ENCODE measurements around the gene ZNF592.

Gene ZNF592

DNA sequence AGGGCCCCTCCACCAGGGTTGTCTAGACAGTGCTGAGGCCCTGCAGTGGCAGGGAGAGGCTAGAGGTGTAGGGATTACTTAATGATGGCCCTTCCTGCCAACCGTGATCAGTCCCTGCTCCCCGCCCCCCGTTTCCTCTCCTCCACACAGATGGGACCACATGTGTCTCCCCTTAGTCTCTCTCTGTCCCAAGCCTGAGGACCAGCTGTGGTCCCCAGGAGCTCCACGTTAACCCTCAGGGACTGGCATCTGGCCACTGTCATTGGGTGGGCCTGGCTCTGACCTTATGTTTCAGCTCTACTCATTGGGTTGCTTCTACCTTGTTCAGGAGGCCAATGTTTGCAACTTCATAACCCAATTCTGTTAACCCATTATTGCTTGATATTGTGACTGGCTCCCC is 62.8 kb downstream of the ZNF592 start:
- DNase-seq, result no peak

DNA sequence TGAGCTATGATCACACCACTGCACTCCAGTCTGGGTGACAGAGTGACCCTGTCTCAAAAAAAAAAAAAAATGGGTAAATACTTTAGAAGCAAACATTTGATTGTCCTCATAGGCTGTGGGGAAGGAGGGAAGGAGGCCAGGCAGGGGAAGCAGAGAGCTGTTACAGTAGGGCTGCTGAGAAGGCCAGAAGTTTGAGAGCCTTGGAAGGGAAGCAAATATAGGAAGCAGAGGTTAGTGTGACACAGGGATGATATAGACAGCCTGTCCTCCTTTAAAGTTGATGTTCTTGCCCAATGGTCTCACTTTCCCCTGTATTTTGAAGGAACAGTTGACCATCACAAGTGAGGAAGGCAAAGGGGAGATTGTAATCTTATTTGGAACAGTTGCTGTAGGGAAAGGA is 63.4 kb downstream of the ZNF592 start:
- DNase-seq, result no peak

DNA sequence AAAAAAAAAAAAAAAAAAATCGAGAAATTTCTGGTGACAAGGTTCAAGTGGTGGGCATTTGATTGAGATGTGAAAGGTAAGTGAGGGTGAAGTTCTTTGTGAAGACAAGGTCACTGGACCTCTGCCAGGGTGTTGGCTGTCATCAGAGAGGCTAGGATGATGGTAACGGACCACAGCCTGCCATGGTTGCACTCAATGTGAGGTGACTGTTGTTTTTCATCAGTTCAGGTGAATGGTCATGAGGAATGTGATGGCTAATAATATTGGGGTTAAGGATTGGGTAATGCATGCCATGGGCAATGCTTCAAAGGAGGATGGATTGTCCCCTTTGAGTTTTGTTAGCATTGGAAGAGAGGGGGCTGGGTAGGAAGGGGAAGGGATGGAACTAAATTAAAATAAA is 64.5 kb downstream of the ZNF592 start:
- DNase-seq, result no peak

DNA sequence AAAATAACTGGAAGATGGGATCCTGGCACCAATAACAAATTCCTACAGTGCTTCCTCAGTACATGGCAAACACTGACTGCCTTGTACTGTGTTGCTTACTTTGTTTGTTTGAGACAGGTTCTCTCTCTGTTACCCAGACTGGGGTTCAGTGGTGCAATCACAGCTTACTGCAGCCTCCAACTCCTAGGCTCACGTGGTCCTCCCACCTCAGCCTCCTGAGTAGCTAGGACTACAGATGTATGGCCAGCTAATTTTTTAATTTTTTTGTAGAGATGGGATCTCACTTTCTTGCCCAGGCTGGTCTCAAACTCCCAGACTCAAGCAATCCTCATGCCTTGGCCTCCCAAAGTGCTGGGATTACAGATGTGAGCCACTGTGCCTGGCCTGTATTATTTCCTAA is 65.0 kb downstream of the ZNF592 start:
- DNase-seq, result no peak

DNA sequence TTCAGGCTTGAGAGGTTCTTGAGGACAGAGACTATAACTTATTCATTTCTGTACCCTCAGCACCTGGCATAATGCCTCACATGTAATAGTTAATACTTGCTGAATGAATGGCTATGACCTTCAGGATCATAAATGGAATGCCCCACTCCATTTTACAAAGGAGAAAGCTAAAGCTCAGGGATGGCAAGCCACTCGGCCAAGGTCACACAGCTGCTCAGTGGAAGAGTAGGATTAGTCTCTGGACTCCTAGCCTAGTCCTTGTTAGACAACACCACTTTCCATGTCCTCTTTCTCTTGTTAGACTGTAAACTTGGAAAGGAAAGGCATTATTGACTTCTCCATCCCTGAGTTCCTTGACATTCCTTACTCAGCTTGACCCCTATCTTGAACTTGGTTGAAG is 65.5 kb downstream of the ZNF592 start:
- DNase-seq, result no peak

DNA sequence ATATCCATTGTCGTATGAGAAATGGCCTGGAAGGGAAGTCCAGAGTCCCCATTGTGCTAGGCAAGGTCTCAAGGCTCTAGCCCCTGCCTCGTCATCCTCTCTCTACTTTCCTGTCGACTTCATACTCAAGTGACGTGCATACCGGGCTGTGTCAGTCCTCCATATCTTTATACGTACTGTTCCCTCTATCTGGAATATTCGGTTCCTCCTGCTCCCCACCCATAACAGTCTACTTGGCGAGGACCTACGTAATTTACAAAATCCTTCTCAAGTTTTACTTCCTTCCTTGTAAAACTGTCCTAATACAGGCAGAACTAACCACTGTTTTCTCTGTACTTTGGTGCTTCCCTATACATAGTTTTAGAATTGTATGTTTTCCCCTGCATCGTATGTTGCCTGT is 66.5 kb downstream of the ZNF592 start:
- no peak for DNase-seq

DNA sequence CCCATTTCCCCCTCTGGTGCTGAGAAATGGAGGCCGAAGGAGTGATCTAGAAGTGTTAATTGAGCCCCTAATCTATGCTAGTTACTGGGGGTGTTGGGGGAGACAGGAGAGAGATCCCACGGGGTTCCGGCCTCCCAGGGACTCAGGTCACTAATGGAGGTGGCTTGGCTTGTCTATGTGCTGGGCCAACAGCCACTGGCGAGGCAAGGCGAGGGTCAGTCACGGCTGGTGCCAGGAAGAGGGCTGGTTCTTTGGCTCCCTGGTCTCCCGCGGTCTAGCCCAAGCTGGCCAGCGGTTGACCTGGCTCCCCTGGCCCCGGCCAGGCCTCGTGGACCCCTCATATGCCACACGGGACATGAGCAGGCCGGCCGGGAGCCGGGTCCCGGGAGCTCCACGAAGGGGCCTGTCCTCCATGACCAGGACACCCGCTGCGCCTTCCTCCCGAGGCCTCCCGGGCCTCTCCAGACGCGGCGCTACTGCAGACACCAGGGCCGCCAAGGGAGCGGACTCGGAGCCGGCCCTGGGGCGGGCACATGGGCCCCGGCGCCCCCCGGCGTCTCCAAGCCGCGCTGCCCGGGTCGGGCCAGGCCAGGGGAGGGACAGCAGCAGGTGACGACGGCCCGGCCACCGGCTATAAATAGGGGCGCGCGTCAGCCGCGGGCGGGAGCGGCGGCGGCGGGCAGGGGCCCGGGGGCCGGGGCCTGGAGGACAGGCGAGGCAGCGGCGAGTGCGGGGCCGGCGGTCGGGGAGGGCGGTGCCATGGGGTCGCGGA is 68.5 kb downstream of the ZNF592 start, which contains the start of gene ALPK3:
Gene ALPK3, plus strand, starts transcription at position 663 of the 772 bp plus-strand sequence. Its CDS starts 97 bp downstream, at position 760.
- no peak for DNase-seq

DNA sequence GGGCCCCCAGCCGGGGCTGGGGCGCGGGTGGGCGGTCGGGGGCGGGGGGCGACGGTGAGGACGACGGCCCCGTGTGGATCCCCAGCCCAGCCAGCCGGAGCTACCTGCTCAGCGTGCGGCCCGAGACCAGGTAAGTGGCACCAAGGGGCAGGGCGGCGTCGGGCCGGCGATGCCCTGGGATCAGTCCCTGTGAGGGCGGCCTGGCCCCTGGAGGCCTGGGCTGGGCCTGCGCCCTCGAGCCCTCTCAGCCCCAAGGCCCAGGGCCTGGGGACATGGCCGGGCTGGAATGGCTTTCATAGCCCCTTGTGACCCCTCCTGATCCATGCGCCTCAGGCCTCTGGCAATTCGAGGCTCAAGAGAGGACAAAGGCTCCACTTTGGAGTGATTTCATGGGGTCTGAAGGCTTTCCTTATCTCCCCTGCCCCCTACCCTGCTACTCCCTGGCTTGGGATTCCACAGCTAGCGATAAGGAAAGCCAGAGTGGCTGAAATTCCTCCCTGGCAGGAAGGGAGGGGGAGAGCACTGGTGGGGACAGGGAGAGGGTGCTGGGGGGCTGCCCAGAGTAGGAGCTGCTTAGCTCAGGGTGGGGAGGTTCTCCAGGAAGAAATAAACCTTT is 69.2 kb downstream of the ZNF592 start:
- DNase-seq, result no peak

DNA sequence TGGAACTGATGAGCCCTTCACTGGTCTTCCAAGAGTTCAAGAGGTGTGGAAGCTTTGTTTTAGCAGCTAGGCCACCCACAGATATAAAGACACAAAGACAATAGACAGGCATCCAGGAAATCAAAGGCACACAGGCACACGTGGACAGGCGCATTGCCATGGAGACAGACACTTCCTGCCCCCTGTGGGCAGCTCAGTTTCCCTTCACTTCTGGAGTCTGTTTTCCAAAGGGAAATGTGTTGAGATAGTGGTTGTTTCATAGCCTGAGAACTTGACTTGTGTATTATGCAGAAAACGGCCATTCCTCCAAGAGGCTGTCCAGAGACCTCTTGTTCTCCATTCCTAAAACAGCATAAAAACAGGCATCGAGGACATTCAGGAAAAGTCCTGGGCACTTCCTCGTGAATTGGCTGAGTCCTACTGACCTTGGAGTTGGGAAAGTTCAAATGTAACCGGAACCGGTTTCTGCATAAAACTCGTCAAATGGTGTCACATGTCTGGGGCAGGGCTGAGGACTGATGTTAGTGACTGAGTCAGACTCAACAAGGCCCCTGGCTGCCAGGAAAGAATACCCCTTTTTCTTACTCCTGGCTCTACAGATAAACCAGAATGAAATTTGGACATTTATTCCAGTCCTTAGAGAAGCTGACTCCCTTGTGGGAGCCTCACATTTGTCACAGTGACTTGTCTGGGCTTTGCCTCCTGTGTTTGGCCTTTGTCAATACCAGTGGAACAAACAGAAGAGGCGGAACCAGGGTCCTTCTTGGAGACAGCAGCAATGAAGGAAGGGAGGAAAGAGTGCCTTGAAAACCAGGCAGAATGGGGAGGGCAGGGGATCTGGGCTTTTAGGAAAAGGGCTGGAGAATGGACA is 70.1 kb downstream of the ZNF592 start:
- DNase-seq, result no peak

DNA sequence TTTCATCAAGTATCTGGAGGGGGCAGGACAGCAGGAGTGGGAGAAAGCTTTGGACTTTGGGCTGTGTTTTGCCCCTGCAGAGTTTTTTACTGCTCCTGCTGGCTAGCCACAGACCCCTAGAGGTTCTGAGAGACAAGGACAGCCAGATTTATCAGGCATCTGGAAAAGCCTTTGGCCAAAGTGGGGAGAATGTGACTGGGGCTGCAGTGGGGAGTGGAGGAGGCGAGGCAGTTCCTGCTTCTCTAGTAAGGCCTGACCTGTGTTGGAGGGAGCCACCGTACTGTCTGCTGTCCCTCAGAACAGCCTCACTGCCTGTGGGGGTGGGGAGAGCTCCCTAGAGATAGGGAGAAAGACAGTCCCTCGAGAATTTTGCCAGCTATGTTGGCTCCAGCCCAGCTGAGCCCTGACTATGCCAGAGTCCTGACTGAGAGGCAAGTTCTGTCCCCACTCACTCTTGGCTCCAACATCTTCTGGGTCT is 70.9 kb downstream of the ZNF592 start:
- DNase-seq, result no peak

DNA sequence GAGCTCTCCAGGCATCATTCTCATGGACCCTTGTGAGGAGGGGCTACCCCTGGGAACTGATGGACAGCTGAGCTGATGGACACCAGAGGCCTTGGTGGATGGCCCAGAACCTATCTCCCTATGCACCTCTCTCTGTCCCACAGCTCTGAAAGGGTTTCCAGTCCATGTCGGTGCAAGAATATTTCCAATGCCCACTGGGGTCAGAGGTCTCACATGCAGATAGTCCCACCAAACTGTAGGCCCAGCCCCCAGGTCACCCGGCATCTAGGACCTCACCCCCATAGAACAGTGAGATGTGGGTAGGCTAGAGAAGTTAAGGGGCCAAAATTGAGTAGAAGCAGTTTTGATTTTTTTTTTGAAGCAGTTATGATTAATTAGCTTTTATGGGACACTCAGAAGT is 71.4 kb downstream of the ZNF592 start:
- DNase-seq, result no peak

DNA sequence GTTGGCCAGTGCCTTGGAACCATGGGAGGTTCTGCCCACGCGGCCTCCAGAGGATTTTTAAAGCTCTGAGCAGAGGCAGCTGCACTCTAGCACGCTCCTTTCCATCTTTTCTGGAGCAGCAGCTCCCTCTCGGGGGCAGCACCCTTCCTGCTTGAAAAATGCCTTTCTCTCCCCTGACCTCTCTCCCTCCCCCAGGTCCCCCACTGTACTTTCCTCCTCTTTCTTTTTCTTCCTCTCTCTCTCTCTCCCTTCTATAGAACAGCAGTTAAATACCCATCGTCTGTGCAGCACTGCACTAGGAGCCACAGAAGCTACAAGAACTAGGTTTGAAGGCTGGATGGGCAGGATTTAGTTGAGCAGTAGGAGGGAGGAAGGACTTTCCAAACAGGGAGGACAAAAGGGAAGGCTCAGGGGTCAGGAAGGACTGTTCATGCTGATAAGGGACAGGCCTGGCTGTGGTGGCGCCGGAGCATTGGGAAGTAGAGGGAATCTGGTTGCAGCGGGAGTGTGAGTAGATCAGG is 73.2 kb downstream of the ZNF592 start:
- DNase-seq, result no peak

DNA sequence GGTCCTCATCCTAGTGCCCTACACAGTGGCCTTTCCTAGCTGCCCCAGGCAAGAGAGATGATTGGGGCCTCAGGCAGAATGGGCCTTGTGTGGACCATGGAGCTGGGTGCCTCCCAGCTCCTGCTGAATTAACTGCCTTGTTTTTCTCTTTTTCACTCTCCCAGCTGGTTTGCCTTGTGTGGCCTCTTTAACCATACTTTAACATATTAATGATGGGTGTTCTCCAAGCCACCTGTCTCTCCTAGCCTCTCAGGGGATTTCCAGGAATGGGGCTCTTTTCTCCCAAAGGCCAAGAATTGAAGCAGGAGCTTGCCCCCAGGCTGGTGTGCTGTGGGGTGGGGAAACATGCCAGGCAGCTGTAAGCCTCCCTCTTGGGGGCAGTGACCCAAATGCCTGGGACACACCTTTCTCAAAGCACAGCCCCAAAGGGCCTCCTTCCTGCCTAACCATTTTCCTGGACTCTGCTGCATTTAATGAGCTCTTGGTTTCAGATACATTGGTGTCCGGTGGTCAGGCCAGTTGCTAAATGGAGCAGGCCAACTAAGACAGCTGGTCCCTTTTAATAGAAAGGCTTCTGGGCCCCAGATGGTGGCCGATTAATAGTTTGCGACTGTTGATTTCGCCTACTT is 74.4 kb downstream of the ZNF592 start:
- no peak for DNase-seq

DNA sequence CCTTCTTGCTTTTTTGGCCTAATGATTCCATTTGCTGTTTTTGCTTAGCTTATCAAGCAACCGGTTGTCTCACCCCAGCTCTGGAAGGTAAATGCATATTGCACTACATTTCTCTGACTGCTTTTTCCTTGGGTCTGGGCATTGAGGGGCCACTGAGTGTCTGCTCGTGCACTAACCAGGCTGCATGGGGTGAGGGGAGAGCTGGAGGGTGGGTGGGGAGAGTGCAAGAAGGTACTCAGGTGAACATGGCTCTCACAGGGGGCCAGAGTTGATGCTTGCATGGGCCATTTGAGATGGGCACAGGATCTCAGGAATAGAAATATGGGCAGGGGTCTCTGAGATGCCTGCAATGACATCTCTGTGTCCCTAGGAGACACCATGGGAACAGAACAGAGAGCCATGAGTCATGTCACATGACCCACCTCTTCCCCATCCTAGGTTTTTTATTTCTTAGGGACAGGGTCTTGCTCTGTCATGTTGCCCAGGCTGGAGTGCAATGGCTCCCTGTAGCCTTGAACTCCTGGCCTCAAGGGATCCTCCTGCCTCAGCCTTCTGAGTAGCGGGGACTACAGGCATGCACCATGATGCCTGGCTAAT is 75.0 kb downstream of the ZNF592 start:
- DNase-seq, result no peak

DNA sequence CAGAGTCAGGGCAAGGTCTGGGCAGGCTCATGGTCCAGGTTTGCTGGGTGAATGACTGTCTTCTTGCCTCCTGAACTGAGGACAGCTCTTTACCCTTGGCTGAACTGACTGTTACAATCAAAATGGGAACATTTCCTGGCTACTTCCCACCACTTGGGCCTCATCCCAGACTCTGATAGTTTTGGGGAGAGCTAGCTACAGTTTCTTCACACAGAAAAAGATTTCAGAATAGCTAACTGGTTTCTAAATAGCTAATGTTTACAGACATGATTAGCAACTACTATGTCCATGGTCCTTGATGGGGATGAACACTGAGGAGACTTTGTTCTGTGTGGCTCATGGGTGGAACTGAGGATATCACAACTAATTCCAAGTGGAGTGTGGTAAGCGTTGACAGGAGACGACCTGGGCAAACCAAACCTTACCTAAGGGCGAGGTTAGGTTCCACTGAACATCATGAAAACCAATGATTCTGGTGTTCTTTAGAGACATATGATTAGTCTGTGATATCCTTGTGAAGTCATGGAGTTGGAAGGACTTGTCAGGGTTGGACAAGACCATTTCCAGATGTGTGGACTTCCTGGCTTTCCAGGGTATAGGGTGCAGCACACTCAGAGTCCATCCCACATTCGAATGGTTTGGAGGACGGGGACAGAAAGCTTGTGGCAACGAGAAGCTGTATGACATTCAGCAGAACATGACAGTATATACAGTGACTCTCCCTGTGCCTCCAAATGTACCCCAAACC is 76.0 kb downstream of the ZNF592 start:
- DNase-seq, result no peak

DNA sequence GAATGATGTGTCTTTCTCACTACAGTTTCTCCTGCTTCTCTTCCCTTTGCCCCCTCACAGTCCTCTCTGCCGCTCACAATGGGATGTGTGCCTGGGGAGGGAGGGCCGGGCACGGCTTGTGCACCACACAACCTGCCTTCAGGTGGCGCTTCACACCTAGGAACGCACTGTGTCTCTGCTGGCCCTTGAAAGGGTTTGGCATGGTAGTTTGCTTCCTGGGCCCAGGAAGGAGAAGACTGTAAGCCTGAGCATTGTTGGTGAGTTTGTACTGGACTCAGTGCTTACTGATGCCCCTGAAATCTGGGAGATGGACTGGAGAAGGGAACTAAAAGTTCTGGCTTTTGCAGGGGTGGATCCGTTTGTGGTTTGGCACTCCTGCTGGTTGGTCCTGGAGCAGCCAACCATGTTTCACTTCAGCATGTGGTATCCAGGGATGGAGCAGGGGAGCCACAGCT is 78.0 kb downstream of the ZNF592 start:
- DNase-seq, result no peak

DNA sequence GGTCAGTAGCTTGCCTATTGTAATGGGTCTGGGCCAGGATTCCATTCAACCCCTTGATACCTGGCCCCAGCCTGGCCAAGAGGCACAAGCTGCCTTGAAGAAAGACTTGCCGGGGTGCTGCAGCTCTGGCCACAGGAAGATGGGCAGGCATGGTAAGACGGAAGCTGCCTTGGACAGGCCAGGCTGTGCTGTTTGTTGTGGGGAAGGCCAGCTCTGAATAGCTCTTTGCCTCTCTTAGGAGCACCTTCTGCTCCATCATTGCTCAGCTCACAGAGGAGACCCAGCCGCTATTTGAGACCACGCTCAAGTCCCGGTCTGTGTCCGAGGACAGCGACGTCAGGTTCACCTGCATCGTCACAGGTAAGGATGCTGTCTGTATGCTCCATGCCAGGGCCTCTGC is 78.9 kb downstream of the ZNF592 start:
- no peak for DNase-seq

DNA sequence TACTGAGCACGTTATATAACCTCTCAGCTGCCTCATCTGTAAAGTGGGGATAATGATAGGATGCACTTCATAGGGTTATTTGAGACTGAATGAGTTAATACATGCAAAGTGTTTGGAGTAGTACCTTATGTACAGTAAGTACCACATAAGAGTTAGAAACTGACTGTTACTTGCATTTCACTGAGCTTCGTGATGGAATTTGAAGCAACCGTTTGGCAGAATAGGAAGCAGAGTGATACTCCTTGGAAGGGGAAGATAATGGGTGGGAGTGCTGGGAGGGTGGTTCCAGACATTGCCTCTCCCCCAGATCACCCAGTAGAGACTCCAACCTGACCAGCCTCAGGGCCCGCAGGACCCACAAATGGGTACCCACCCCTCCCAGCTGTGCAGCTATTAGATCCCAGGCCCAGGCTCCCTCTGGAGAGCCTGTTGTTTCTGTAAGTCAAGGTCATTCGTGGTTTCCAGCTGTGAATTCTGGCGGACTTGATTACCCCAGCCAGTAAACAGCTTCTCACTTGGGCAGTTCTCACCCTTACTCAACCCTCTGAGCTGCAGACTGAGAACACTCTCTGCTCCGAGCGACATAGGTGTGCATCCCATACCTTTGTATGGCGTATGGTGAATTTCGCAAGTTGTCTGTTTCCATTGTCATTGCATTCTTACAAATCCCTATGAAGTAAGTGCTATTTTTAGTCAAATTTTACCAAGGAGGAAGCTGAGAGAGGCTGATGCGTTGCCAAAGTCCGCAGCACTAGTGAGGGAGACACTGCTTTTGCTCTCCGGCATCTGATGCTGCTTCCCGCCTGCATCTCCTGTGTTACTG is 79.9 kb downstream of the ZNF592 start:
- DNase-seq, result no peak

DNA sequence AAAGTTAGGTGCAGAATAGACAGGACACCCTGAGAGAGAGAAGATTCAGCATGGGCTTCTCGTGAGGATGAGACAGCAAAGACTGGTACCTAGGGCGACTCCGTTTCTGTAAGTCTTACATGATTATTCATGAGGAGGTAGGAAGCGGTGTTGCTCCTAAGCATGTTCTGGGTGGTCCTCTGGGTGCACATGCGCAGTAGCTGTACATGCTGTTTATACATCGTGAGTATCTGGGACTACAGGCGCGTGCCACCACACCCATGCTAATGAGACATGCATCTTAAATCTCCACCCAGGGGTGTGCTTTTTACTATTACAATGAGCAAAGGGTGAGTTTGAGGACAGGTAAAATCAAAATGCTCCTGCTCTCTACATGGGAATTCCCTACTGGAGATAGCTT is 81.0 kb downstream of the ZNF592 start:
- no peak for DNase-seq

DNA sequence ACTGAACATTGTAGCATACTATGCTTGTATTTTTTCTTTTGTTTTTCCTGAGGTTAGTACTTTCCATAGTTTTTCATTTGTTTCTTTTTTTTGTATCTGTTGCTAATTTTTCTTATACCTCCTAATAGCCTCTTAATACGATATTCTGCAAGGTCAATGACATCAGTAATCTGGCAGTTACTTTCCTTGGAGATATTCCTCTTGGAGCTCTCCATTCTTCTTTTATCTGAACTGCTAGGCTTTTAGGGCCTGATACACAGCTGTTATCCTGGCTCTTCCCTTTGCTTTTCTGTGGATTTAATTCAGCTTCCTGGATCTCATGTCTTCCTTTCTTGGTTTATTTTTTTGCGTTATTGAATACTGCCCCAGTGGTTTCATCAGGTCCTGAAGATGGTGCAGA is 81.6 kb downstream of the ZNF592 start:
- DNase-seq, result no peak

DNA sequence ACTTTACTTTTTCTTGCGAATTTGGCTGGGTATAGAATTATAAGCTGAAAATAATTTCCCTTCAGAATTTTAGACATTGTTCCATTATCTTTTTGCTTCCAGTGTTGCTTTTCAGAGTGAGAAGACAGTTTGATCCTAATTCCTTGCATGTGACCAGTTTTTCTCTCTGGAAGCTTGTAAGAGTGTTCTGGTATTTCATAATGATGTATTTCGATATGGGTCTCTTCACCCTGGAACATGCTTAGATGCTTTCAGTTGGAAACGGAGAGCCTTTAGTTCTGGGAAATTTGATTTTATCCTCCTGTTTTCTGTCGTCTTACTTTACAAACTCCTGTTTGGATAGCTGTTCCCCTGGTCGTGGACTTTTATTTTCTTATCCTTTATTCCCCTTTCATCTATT is 82.6 kb downstream of the ZNF592 start:
- DNase-seq, result no peak

Measured in effector CD8-positive, alpha-beta T cell (primary cell).